Gastrocnemius medialis (tissue), 4 donors: ENCODE data around the gene GPR78. TPM values are rescaled to one million over a fixed set of nuclear protein-coding genes. Genes with fewer than 3 reads are reported as not detected.

Experiments used
- ATAC-seq, 2 donors: fragments of 150-250 bp; one replicate each; pipeline ENCODE4 v1.9.1; 2016
- DNase-seq, 2 donors: peaks; one replicate each; pipeline ENCODE4 v3.0.0-alpha.2; 2019
- H3K27ac ChIP-seq, 4 donors: fragments of 200-600 bp; sonication (generic); 1 replicate in 1 of 4; 2 replicates in 3 of 4; pipeline ENCODE4 v1.5.1; 2016 to 2018; ENCODE audit warnings: mild to moderate bottlenecking in 2 of 4, moderate library complexity in 1 of 4
- H3K27me3 ChIP-seq, 3 donors: fragments of 200-600 bp; sonication (generic) in 2 of 3; 1 replicate in 1 of 3; 2 replicates in 2 of 3; pipeline versions ENCODE4 v1.5.1 to v1.6.0; 2016 to 2019; ENCODE audit warnings: mild to moderate bottlenecking in 1 of 3, moderate library complexity in 1 of 3
- H3K36me3 ChIP-seq, 2 donors: fragments of 200-600 bp; sonication (generic) in 1 of 2; one replicate each; pipeline ENCODE4 v1.5.1; 2017 to 2018
- H3K4me1 ChIP-seq, 2 donors: fragments of 200-600 bp; sonication (generic) in 1 of 2; one replicate each; pipeline ENCODE4 v1.5.1; 2016 to 2017; ENCODE audit warnings: mild to moderate bottlenecking in 2 of 2
- H3K4me3 ChIP-seq, 4 donors: fragments of 200-600 bp; sonication (generic) in 3 of 4; 1 replicate in 1 of 4; 2 replicates in 3 of 4; pipeline ENCODE4 v1.5.1; 2016 to 2019; ENCODE audit warnings: mild to moderate bottlenecking in 2 of 4
- H3K9me3 ChIP-seq, 3 donors: fragments of 200-600 bp; sonication (generic) in 2 of 3; 1 replicate in 1 of 3; 2 replicates in 2 of 3; pipeline ENCODE4 v1.5.1; 2016 to 2019
- POLR2A ChIP-seq, 2 donors: fragments of 450-650 bp; IDR thresholded peaks; one replicate each; pipeline ENCODE4 v1.6.1; 2017; ENCODE audit warnings: antibody characterized with exemption in 2 of 2, mild to moderate bottlenecking in 2 of 2, moderate library complexity in 2 of 2
- in situ Hi-C, 4 donors: fragments of 200-750 bp; cut with MboI; loops; one replicate each; pipeline versions ENCODE4 v1.15.0 to v1.8.0; 2017; ENCODE audit warnings: low sequenced_read_pairs in 4 of 4
- intact Hi-C: fragments of 100-400 bp; cut with DNase I; formaldehyde crosslinking; loops from one replicate; pipeline ENCODE4 v1.15.1; 2023; ENCODE audit warnings: low total_unique reads
- total RNA-seq, 4 donors: library from RNA; depleted of rRNA; stranded (reverse); fragments of >200 nt; gene quantifications; one replicate each; pipeline versions ENCODE4 v1.1.0 to v1.2.3, GENCODE V29; 2016
- TF ChIP-seq, protein P1 (sequence below), 5 experiments: fragments of 450-650 bp in 3 of 5; fragments of 200-600 bp in 2 of 5; sonication (generic) in 2 of 5; IDR thresholded peaks in 4 of 5; conservative IDR thresholded peaks in 1 of 5; 1 replicate in 4 of 5; 2 replicates in 1 of 5; pipeline ENCODE4 v1.5.1; 2016 to 2019; ENCODE audit warnings: antibody characterized with exemption in 5 of 5, mild to moderate bottlenecking in 3 of 5, moderate library complexity in 3 of 5

Gene GPR78
- total RNA-seq, 4 donors from 2014 or later = not detected

DNA sequence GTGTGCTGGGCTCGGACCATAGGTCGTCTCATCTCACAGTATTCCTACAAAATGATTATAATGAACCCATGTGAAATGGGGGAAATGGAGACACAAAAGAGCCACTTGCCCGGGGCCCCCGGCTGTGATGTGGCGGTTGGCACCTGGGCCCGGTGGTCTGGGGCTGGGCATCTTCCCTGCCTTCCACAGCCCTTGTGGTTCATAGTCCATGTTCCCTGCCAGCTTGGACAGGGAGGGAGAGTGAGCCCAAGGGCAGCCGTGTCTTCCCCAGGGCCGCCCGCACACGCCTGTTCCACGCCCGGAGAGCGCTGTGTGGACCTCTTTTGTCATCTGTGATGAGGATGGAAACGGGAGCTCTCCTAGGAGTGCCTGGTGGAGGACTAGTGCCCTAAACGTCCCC is 17.6 kb downstream of the GPR78 start:
- DNase-seq = no peak
- intact Hi-C loops (no loop called here), in situ Hi-C loops (loop anchor here in 1 of 4 donors (10.0 kb wide), 1 partner anchor 133 kb away; no protein-coding TSS in a partner anchor)
- H3K4me3 ChIP-seq = no peak overlapping the region
- no peaks in the 10 kb centered on the region for H3K36me3 ChIP-seq
- ATAC-seq = no peak
- no peaks in the 10 kb centered on the region for H3K4me1 ChIP-seq
- H3K27me3 ChIP-seq = peaks cover 11 to 15% (median 11%) of the 10 kb centered on the region in 3 donors
- H3K9me3 ChIP-seq = no peaks in the 10 kb centered on the region
- H3K27ac ChIP-seq = no peak overlapping the region
- TF ChIP-seq POLR2A (IDR thresholded peaks at IDR 0.05) = no peak
- TF ChIP-seq, protein P1, sequence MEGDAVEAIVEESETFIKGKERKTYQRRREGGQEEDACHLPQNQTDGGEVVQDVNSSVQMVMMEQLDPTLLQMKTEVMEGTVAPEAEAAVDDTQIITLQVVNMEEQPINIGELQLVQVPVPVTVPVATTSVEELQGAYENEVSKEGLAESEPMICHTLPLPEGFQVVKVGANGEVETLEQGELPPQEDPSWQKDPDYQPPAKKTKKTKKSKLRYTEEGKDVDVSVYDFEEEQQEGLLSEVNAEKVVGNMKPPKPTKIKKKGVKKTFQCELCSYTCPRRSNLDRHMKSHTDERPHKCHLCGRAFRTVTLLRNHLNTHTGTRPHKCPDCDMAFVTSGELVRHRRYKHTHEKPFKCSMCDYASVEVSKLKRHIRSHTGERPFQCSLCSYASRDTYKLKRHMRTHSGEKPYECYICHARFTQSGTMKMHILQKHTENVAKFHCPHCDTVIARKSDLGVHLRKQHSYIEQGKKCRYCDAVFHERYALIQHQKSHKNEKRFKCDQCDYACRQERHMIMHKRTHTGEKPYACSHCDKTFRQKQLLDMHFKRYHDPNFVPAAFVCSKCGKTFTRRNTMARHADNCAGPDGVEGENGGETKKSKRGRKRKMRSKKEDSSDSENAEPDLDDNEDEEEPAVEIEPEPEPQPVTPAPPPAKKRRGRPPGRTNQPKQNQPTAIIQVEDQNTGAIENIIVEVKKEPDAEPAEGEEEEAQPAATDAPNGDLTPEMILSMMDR (IDR thresholded peaks at IDR 0.05 in 4 of 5, conservative IDR thresholded peaks at IDR 0.05 in 1 of 5) = no peak

DNA sequence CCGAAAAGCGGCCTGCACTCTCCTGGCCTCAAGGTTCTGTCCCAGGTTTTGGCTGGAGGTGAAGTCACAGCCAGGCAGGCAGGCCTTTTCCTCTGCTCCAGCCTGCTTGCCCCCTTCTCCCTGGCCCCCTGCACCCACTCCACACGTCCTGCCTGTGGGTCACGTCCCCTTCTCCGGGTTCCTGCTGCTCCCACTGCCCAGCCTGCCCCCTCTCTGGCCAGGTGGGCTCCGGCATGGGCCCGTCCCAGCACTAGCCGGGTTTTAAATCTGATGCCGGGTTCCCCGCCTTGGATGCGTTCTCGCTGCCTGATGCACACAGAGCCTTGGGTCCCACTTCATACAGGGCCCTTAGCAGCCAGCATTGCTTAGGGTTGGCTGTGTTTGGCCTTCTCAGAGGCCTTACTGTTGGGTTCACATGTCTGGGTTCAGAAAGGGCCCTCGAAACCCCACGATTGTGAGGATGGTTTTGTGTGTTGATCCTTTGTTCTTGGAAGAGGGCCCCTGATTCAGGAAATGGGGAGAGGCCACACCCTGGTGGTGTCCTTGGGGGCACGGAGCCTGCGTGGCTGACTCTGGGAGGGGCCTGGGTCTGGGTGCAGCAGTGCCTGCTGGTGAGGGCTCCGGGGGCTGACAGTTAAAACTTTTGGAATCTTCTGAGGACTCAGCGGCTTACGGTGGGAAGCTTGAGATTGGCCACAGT is 18.3 kb downstream of the GPR78 start:
- DNase-seq = no peak
- intact Hi-C loops (no loop called here), in situ Hi-C loops (loop anchor here in 1 of 4 donors (10.0 kb wide), 1 partner anchor 134 kb away; no protein-coding TSS in a partner anchor)
- no peak overlapping the region for H3K4me3 ChIP-seq
- TF ChIP-seq, protein P1 (IDR thresholded peaks at IDR 0.05 in 4 of 5, conservative IDR thresholded peaks at IDR 0.05 in 1 of 5) = no peak
- TF ChIP-seq POLR2A (IDR thresholded peaks at IDR 0.05) = no peak
- no peaks in the 10 kb centered on the region for H3K9me3 ChIP-seq
- H3K27me3 ChIP-seq = peaks cover 3 to 8% (median 4%) of the 10 kb centered on the region in 3 donors
- no peaks in the 10 kb centered on the region for H3K4me1 ChIP-seq
- no peaks in the 10 kb centered on the region for H3K36me3 ChIP-seq
- H3K27ac ChIP-seq = no peak overlapping the region
- no peak for ATAC-seq

DNA sequence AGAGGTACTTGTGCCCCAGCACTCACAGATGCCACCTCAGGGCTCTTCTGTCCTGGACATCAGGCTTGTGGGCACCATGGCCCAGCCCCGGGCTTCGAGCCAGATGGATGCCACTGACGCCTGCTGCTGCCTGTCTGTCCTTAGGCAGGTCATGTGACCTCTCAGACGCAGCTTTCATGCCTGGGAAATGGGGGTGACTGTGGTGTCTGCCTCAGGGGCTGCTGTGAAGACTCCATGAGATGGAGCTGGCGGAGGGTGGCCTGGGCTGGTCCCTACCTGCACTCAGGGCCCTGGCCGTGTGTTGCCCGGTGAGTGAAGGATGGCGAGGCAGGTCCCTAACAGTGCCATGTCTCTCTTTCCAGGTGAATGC is 18.9 kb downstream of the GPR78 start:
- H3K4me1 ChIP-seq = no peaks in the 10 kb centered on the region
- no peak overlapping the region for H3K27ac ChIP-seq
- peaks cover 0 to 3% (median 0%) of the 10 kb centered on the region in 3 donors for H3K27me3 ChIP-seq
- no peak overlapping the region for H3K4me3 ChIP-seq
- in situ Hi-C loops = loop anchor here in 1 of 4 donors (10.0 kb wide), 1 partner anchor 134 kb away; no protein-coding TSS in a partner anchor
- intact Hi-C loops = no loop called here
- no peak for ATAC-seq
- no peak for TF ChIP-seq POLR2A (IDR thresholded peaks at IDR 0.05)
- DNase-seq = no peak
- H3K36me3 ChIP-seq = no peaks in the 10 kb centered on the region
- no peaks in the 10 kb centered on the region for H3K9me3 ChIP-seq

DNA sequence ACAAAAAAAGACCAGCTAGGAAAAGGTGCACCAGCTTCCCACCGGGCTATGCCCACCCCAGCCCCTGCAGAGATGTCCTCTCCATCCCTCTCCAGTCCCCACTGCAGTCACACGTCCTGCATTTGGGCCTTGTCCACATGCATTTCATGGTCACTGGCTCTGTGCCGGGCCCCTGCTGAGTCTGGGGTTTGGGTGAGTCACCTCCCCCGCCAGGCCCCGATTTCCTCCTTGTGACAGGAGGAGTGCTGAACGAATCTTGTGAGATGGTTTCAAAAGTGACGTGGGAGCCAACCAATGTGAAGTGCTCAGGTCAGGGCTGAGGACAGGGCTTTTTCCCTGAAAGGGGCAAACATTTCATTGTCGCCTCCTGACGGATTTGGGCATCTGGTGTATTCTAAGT is 19.5 kb downstream of the GPR78 start:
- H3K36me3 ChIP-seq = no peaks in the 10 kb centered on the region
- H3K27me3 ChIP-seq = no peaks in the 10 kb centered on the region
- H3K27ac ChIP-seq = no peak overlapping the region
- no peak for ATAC-seq
- in situ Hi-C loops = loop anchor here in 1 of 4 donors (10.0 kb wide), 1 partner anchor 135 kb away; no protein-coding TSS in a partner anchor
- no peak for DNase-seq
- intact Hi-C loops = loop anchor here (10.0 kb wide), 1 partner anchor 315 kb away; no protein-coding TSS in a partner anchor
- H3K4me3 ChIP-seq = no peak overlapping the region
- TF ChIP-seq, protein P1 (IDR thresholded peaks at IDR 0.05 in 4 of 5, conservative IDR thresholded peaks at IDR 0.05 in 1 of 5) = no peak
- H3K9me3 ChIP-seq = no peaks in the 10 kb centered on the region
- no peaks in the 10 kb centered on the region for H3K4me1 ChIP-seq

DNA sequence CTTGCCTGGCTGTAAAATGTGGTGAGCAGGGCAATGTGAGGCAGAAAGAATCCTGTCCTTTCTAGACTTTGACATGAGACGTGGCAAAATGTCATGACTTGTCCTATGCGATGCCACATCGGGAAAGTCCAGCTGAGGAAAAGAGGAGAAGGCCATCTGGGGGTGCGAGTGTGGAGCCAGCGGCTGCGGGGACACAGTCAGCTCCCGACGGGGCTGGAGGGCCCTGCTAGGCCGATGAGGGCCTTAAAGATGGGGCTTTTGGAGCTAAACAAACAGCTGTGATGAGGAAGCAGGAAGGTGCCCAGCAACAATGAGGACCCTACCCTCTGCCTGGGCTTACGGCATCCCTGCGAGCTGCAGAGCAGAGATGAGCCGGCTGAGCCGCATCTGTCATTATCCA is 20.1 kb downstream of the GPR78 start:
- Histone ChIP-seq H3K36me3 (no peaks in the 10 kb centered on the region), H3K4me3 (no peak overlapping the region), H3K27me3 (no peaks in the 10 kb centered on the region), H3K9me3 (no peaks in the 10 kb centered on the region), H3K4me1 (no peaks in the 10 kb centered on the region), H3K27ac (no peak overlapping the region)
- in situ Hi-C loops (no loop called here), intact Hi-C loops (loop anchor here (10.0 kb wide), 1 partner anchor 315 kb away; no protein-coding TSS in a partner anchor)
- TF ChIP-seq POLR2A (IDR thresholded peaks at IDR 0.05) = no peak
- TF ChIP-seq, protein P1 (IDR thresholded peaks at IDR 0.05 in 4 of 5, conservative IDR thresholded peaks at IDR 0.05 in 1 of 5) = no peak
- DNase-seq = no peak
- no peak for ATAC-seq
